H1 (cell line): ENCODE data around the gene ZNF727.

Source experiments
- CREB1 ChIP-seq: IDR thresholded peaks from 2 replicates; pipeline ENCODE4 v1.6.1; 2012; ENCODE audit warnings: inconsistent platforms
- EGR1 ChIP-seq: IDR thresholded peaks from 2 replicates; pipeline ENCODE4 v1.6.1; 2011; ENCODE audit warnings: low read depth, low read length, borderline replicate concordance
- EZH2 ChIP-seq: fragments of 200-600 bp; sonication (generic); IDR thresholded peaks from 2 replicates; pipeline ENCODE4 v1.7.1; 2012; ENCODE audit warnings: low read depth, mild to moderate bottlenecking, moderate library complexity, low read length, inconsistent platforms; ENCODE audit not compliant: severe bottlenecking
- GABPA ChIP-seq: IDR thresholded peaks from 2 replicates; pipeline ENCODE4 v1.6.1; 2011; ENCODE audit warnings: mild to moderate bottlenecking, low read length, moderate library complexity, borderline replicate concordance; ENCODE audit not compliant: insufficient read depth
- JUN ChIP-seq: IDR thresholded peaks from 2 replicates; pipeline ENCODE4 v1.6.1; 2011; ENCODE audit warnings: low read depth, mild to moderate bottlenecking, improper control_type of control experiment, low read length
- KDM5A ChIP-seq: fragments of 200-600 bp; IDR thresholded peaks from 2 replicates; pipeline ENCODE4 v1.7.1; 2012; ENCODE audit warnings: mild to moderate bottlenecking, low read length, inconsistent platforms, mixed read lengths
- POLR2AphosphoS5 ChIP-seq: IDR thresholded peaks from 2 replicates; pipeline ENCODE4 v1.6.1; 2011; ENCODE audit warnings: low read depth, low read length
- SP1 ChIP-seq: IDR thresholded peaks from 2 replicates; pipeline ENCODE4 v1.6.1; 2011; ENCODE audit warnings: low read depth, low read length
- TAF1 ChIP-seq: IDR thresholded peaks from 2 replicates; pipeline ENCODE4 v1.6.1; 2011; ENCODE audit warnings: mild to moderate bottlenecking, low read depth, low read length
- ZNF274 ChIP-seq: IDR thresholded peaks from 2 replicates; pipeline ENCODE4 v1.7.0; 2012; ENCODE audit warnings: low read length, borderline replicate concordance; ENCODE audit errors: extremely low read depth
- TF ChIP-seq, protein P1 (sequence below), 3 experiments: IDR thresholded peaks; 1 replicate in 2 of 3; 2 replicates in 1 of 3; pipeline versions ENCODE4 v1.5.1 to v1.6.1; 2011; ENCODE audit warnings: low read length in 3 of 3, mild to moderate bottlenecking in 3 of 3, inconsistent platforms in 2 of 3, low read depth in 1 of 3, moderate library complexity in 1 of 3; ENCODE audit not compliant: insufficient read depth in 1 of 3; ENCODE audit errors: control extremely low read depth in 1 of 3

DNA sequence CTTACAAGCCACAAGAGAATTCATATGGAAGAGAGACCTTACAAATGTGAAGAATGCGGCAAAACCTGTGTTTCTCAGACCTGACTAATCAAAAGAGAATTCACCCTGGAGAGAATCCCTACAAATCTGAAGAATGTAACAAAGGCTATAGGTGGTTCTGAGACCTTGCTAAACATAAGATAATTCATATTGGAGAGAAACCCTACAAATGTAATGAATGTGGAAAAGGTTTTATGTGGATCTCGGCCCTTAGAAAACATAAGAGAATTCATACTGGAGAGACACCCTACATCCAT is 33.4 kb downstream of the ZNF727 start:
- TF ChIP-seq EZH2, result no peak
- no peak for TF ChIP-seq KDM5A
- TF ChIP-seq GABPA, result no peak
- TF ChIP-seq TAF1, result no peak
- TF ChIP-seq POLR2AphosphoS5, result no peak
- no peak for TF ChIP-seq SP1
- TF ChIP-seq, protein P1, sequence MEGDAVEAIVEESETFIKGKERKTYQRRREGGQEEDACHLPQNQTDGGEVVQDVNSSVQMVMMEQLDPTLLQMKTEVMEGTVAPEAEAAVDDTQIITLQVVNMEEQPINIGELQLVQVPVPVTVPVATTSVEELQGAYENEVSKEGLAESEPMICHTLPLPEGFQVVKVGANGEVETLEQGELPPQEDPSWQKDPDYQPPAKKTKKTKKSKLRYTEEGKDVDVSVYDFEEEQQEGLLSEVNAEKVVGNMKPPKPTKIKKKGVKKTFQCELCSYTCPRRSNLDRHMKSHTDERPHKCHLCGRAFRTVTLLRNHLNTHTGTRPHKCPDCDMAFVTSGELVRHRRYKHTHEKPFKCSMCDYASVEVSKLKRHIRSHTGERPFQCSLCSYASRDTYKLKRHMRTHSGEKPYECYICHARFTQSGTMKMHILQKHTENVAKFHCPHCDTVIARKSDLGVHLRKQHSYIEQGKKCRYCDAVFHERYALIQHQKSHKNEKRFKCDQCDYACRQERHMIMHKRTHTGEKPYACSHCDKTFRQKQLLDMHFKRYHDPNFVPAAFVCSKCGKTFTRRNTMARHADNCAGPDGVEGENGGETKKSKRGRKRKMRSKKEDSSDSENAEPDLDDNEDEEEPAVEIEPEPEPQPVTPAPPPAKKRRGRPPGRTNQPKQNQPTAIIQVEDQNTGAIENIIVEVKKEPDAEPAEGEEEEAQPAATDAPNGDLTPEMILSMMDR (IDR thresholded peaks at IDR 0.05; ENCODE audit: control extremely low read depth in 1 of 3, insufficient read depth in 1 of 3, low read depth in 1 of 3, low read length in 3 of 3), result no peak
- peak; percentile 42; the same call in 1 of the 2 replicates for TF ChIP-seq ZNF274
- no peak for TF ChIP-seq EGR1
- no peak for TF ChIP-seq JUN
- no peak for TF ChIP-seq CREB1
